Measurements from ENCODE around the gene ME3.
A peak's percentile ranks its signal among the peaks of the same experiment; 100 is the strongest.
"Not testable (repeated sequence)": the region's sequence is repeated elsewhere in the genome, so short reads cannot be mapped to it uniquely, and the experiment has no call there.

Gene ME3

GRCh38 chr11:86558841-86559240, 113.6 kb downstream of the ME3 start:
- no peak for DNase-seq (ENCODE audit: low spot score)

- peak; percentile 63 for DNase-seq (ENCODE audit: low spot score)
These were observed 114.2 kb downstream of the ME3 start for GRCh38 chr11:86558207-86558606.

GRCh38 chr11:86555866-86556265, 116.5 kb downstream of the ME3 start:
- DNase-seq (ENCODE audit: low spot score), result no peak

- DNase-seq (ENCODE audit: low spot score), result no peak
These were observed 117.0 kb downstream of the ME3 start for GRCh38 chr11:86555401-86555800.

- DNase-seq (ENCODE audit: low spot score), result no peak
These were observed 119.2 kb downstream of the ME3 start for GRCh38 chr11:86553265-86553664.

GRCh38 chr11:86551288-86552092, 120.9 kb downstream of the ME3 start:
- DNase-seq (ENCODE audit: low spot score), result peak; percentile 72

- peak; percentile 2 for DNase-seq (ENCODE audit: low spot score)
These were observed 121.7 kb downstream of the ME3 start for GRCh38 chr11:86550757-86551156.

GRCh38 chr11:86548271-86548917, 124.0 kb downstream of the ME3 start:
- peak; percentile 46 for DNase-seq (ENCODE audit: low spot score)

GRCh38 chr11:86547727-86548126, 124.7 kb downstream of the ME3 start:
- DNase-seq (ENCODE audit: low spot score), result no peak

GRCh38 chr11:86541299-86541698, 131.1 kb downstream of the ME3 start:
- DNase-seq (ENCODE audit: low spot score), result not testable (repeated sequence)

- no peak for DNase-seq (ENCODE audit: low spot score)
These were observed 134.2 kb downstream of the ME3 start for GRCh38 chr11:86538223-86538548.

GRCh38 chr11:86537541-86538222, 134.7 kb downstream of the ME3 start:
- DNase-seq (ENCODE audit: low spot score), result no peak

- no peak for DNase-seq (ENCODE audit: low spot score)
These were observed 136.6 kb downstream of the ME3 start for GRCh38 chr11:86535773-86536172.

- DNase-seq (ENCODE audit: low spot score), result peak; percentile 37
These were observed 147.6 kb downstream of the ME3 start for GRCh38 chr11:86524620-86525352.

- peak; percentile 68 for DNase-seq (ENCODE audit: low spot score)
These were observed 148.4 kb downstream of the ME3 start for GRCh38 chr11:86523738-86524619.

GRCh38 chr11:86522512-86522911, 149.9 kb downstream of the ME3 start:
- not testable (repeated sequence) for DNase-seq (ENCODE audit: low spot score)

GRCh38 chr11:86519064-86519911, 153.1 kb downstream of the ME3 start:
- peak; percentile 59 for DNase-seq (ENCODE audit: low spot score)

- DNase-seq (ENCODE audit: low spot score), result no peak
These were observed 154.2 kb downstream of the ME3 start for GRCh38 chr11:86518211-86518610.

- DNase-seq (ENCODE audit: low spot score), result no peak
These were observed 154.9 kb downstream of the ME3 start for GRCh38 chr11:86517557-86517956.

GRCh38 chr11:86515297-86516094, 156.9 kb downstream of the ME3 start:
- peak; percentile 89 for DNase-seq (ENCODE audit: low spot score)

Measured in AG20443 (cell line).